ENCODE data around the gene LRRC75A. TPM values are rescaled to one million over a fixed set of nuclear protein-coding genes. Genes with fewer than 3 reads are reported as not detected.
A peak's percentile ranks its signal among the peaks of the same experiment; 100 is the strongest.
"Not testable (repeated sequence)": the region's sequence is repeated elsewhere in the genome, so short reads cannot be mapped to it uniquely, and the experiment has no call there.

The LRRC75A gene
- total and polyA plus RNA-seq, 4 donors = 6.1 to 12.9 (median 9.5) TPM

- Histone ChIP-seq H3K27me3 (ENCODE audit: control insufficient read depth, insufficient read depth, low read length) (no peaks in the 10 kb centered on the region), H3K36me3 (ENCODE audit: control insufficient read depth, insufficient read depth, low read length) (peaks cover 63% of the 10 kb centered on the region)
- 64% methylated on average over 2 of the region's 5 CpGs for WGBS (ENCODE audit: insufficient coverage)
Measured at GRCh38 chr17:16459855-16460550, 32.0 kb downstream of the LRRC75A start.

GRCh38 chr17:16459271-16459670, 32.7 kb downstream of the LRRC75A start:
- DNase-seq (ENCODE audit: low read depth in 4 of 6, low spot score in 6 of 6) = no peak
- Histone ChIP-seq H3K36me3 (ENCODE audit: control insufficient read depth, insufficient read depth, low read length) (peaks cover 56% of the 10 kb centered on the region), H3K27me3 (ENCODE audit: control insufficient read depth, insufficient read depth, low read length) (no peaks in the 10 kb centered on the region), H3K4me3 (ENCODE audit: low read depth, low read length) (no peak overlapping the region), H3K9me3 (ENCODE audit: control insufficient read depth, insufficient read depth, low read length) (no peaks in the 10 kb centered on the region), H3K27ac (ENCODE audit: low read depth, low read length) (no peak overlapping the region), H3K4me1 (ENCODE audit: control insufficient read depth, insufficient read depth, low read length) (peaks cover 16% of the 10 kb centered on the region)
- WGBS (ENCODE audit: insufficient coverage) = 79% methylated on average over 10 of the region's 11 CpGs

More at GRCh38 chr17:16459855-16460550, 32.0 kb downstream of the LRRC75A start:
- H3K27ac ChIP-seq (ENCODE audit: low read depth, low read length) = no peak overlapping the region
- DNase-seq (ENCODE audit: low read depth in 4 of 6, low spot score in 6 of 6) = no peak
- no peak overlapping the region for H3K4me3 ChIP-seq (ENCODE audit: low read depth, low read length)
- H3K9me3 ChIP-seq (ENCODE audit: control insufficient read depth, insufficient read depth, low read length) = no peaks in the 10 kb centered on the region
- peaks cover 21% of the 10 kb centered on the region for H3K4me1 ChIP-seq (ENCODE audit: control insufficient read depth, insufficient read depth, low read length)

GRCh38 chr17:16456742-16457316, 35.2 kb downstream of the LRRC75A start:
- H3K27me3 ChIP-seq (ENCODE audit: control insufficient read depth, insufficient read depth, low read length) = no peaks in the 10 kb centered on the region
- H3K27ac ChIP-seq (ENCODE audit: low read depth, low read length) = no peak overlapping the region
- H3K4me3 ChIP-seq (ENCODE audit: low read depth, low read length) = no peak overlapping the region
- peaks cover 3% of the 10 kb centered on the region for H3K4me1 ChIP-seq (ENCODE audit: control insufficient read depth, insufficient read depth, low read length)
- DNase-seq (ENCODE audit: low read depth in 4 of 6, low spot score in 6 of 6) = peak in 1 of 6 donors; percentile 27
- H3K36me3 ChIP-seq (ENCODE audit: control insufficient read depth, insufficient read depth, low read length) = peaks cover 39% of the 10 kb centered on the region
- 73% methylated on average over 7 of the region's 9 CpGs for WGBS (ENCODE audit: insufficient coverage)
- H3K9me3 ChIP-seq (ENCODE audit: control insufficient read depth, insufficient read depth, low read length) = no peaks in the 10 kb centered on the region

- H3K4me3 ChIP-seq (ENCODE audit: low read depth, low read length) = no peak overlapping the region
- peaks cover 3% of the 10 kb centered on the region for H3K4me1 ChIP-seq (ENCODE audit: control insufficient read depth, insufficient read depth, low read length)
- no peaks in the 10 kb centered on the region for H3K9me3 ChIP-seq (ENCODE audit: control insufficient read depth, insufficient read depth, low read length)
- DNase-seq (ENCODE audit: low read depth in 4 of 6, low spot score in 6 of 6) = no peak
- no peak overlapping the region for H3K27ac ChIP-seq (ENCODE audit: low read depth, low read length)
- no peaks in the 10 kb centered on the region for H3K27me3 ChIP-seq (ENCODE audit: control insufficient read depth, insufficient read depth, low read length)
- H3K36me3 ChIP-seq (ENCODE audit: control insufficient read depth, insufficient read depth, low read length) = peaks cover 33% of the 10 kb centered on the region
- WGBS (ENCODE audit: insufficient coverage) = 71% methylated on average over 3 of the region's 5 CpGs
Measured at GRCh38 chr17:16455997-16456741, 35.8 kb downstream of the LRRC75A start.

- peaks cover 3% of the 10 kb centered on the region for H3K4me1 ChIP-seq (ENCODE audit: control insufficient read depth, insufficient read depth, low read length)
- H3K4me3 ChIP-seq (ENCODE audit: low read depth, low read length) = no peak overlapping the region
- H3K27me3 ChIP-seq (ENCODE audit: control insufficient read depth, insufficient read depth, low read length) = no peaks in the 10 kb centered on the region
- peaks cover 36% of the 10 kb centered on the region for H3K36me3 ChIP-seq (ENCODE audit: control insufficient read depth, insufficient read depth, low read length)
- H3K9me3 ChIP-seq (ENCODE audit: control insufficient read depth, insufficient read depth, low read length) = no peaks in the 10 kb centered on the region
- no peak for DNase-seq (ENCODE audit: low read depth in 4 of 6, low spot score in 6 of 6)
- no peak overlapping the region for H3K27ac ChIP-seq (ENCODE audit: low read depth, low read length)
- 75% methylated on average over 4 of the region's 4 CpGs for WGBS (ENCODE audit: insufficient coverage)
Measured at GRCh38 chr17:16453493-16453851, 38.5 kb downstream of the LRRC75A start.

- H3K4me3 ChIP-seq (ENCODE audit: low read depth, low read length); DNase-seq (ENCODE audit: low read depth in 4 of 6, low spot score in 6 of 6); H3K4me1 ChIP-seq (ENCODE audit: control insufficient read depth, insufficient read depth, low read length); H3K27ac ChIP-seq (ENCODE audit: low read depth, low read length); H3K9me3 ChIP-seq (ENCODE audit: control insufficient read depth, insufficient read depth, low read length); H3K27me3 ChIP-seq (ENCODE audit: control insufficient read depth, insufficient read depth, low read length): not testable (repeated sequence)
- WGBS (ENCODE audit: insufficient coverage) = 100% methylated on average over 1 of the region's 8 CpGs
- H3K36me3 ChIP-seq (ENCODE audit: control insufficient read depth, insufficient read depth, low read length) = peaks cover 37% of the 10 kb centered on the region
Measured at GRCh38 chr17:16452268-16452667, 39.7 kb downstream of the LRRC75A start.

- Histone ChIP-seq H3K27me3 (ENCODE audit: control insufficient read depth, insufficient read depth, low read length) (no peaks in the 10 kb centered on the region), H3K4me3 (ENCODE audit: low read depth, low read length) (no peak overlapping the region), H3K9me3 (ENCODE audit: control insufficient read depth, insufficient read depth, low read length) (no peaks in the 10 kb centered on the region), H3K4me1 (ENCODE audit: control insufficient read depth, insufficient read depth, low read length) (peaks cover 6% of the 10 kb centered on the region), H3K27ac (ENCODE audit: low read depth, low read length) (no peak overlapping the region), H3K36me3 (ENCODE audit: control insufficient read depth, insufficient read depth, low read length) (peaks cover 46% of the 10 kb centered on the region)
- 96% methylated on average over 4 of the region's 4 CpGs for WGBS (ENCODE audit: insufficient coverage)
- DNase-seq (ENCODE audit: low read depth in 4 of 6, low spot score in 6 of 6) = no peak
Measured at GRCh38 chr17:16450028-16450427, 42.0 kb downstream of the LRRC75A start.

GRCh38 chr17:16449121-16449570, 42.8 kb downstream of the LRRC75A start:
- DNase-seq (ENCODE audit: low read depth in 4 of 6, low spot score in 6 of 6) = no peak
- no peak overlapping the region for H3K27ac ChIP-seq (ENCODE audit: low read depth, low read length)
- no peaks in the 10 kb centered on the region for H3K9me3 ChIP-seq (ENCODE audit: control insufficient read depth, insufficient read depth, low read length)
- no peak overlapping the region for H3K4me3 ChIP-seq (ENCODE audit: low read depth, low read length)
- H3K27me3 ChIP-seq (ENCODE audit: control insufficient read depth, insufficient read depth, low read length) = no peaks in the 10 kb centered on the region
- peaks cover 51% of the 10 kb centered on the region for H3K36me3 ChIP-seq (ENCODE audit: control insufficient read depth, insufficient read depth, low read length)
- WGBS (ENCODE audit: insufficient coverage) = 74% methylated on average over 7 of the region's 11 CpGs
- peaks cover 11% of the 10 kb centered on the region for H3K4me1 ChIP-seq (ENCODE audit: control insufficient read depth, insufficient read depth, low read length)

GRCh38 chr17:16448490-16448889, 43.5 kb downstream of the LRRC75A start:
- peaks cover 58% of the 10 kb centered on the region for H3K36me3 ChIP-seq (ENCODE audit: control insufficient read depth, insufficient read depth, low read length)
- WGBS (ENCODE audit: insufficient coverage) = 93% methylated on average over 3 of the region's 6 CpGs

More at GRCh38 chr17:16448490-16448889, 43.5 kb downstream of the LRRC75A start:
- DNase-seq (ENCODE audit: low read depth in 4 of 6, low spot score in 6 of 6) = no peak
- Histone ChIP-seq H3K27ac (ENCODE audit: low read depth, low read length) (no peak overlapping the region), H3K9me3 (ENCODE audit: control insufficient read depth, insufficient read depth, low read length) (no peaks in the 10 kb centered on the region), H3K4me1 (ENCODE audit: control insufficient read depth, insufficient read depth, low read length) (peaks cover 17% of the 10 kb centered on the region), H3K27me3 (ENCODE audit: control insufficient read depth, insufficient read depth, low read length) (no peaks in the 10 kb centered on the region), H3K4me3 (ENCODE audit: low read depth, low read length) (no peak overlapping the region)
